Naive B cell (primary cell): ENCODE measurements around the gene ODAD4. TPM values are rescaled to one million over a fixed set of nuclear protein-coding genes. Genes with fewer than 3 reads are reported as not detected.

Experiments
- ATAC-seq, 2 donors: fragments of 150-1000 bp; cut with Tn5 transposase; 2 replicates each; pipeline ENCODE4 v1.10.0; 2021; ENCODE audit warnings: low read depth in 2 of 2, mild to moderate bottlenecking in 2 of 2, moderate library complexity in 2 of 2
- DNase-seq: peaks from one replicate; pipeline ENCODE4 v3.0.0; 2022
- H3K27ac Mint-ChIP-seq, 6 donors: one replicate each; pipeline ENCODE4 v1.8.0; 2020 to 2022; ENCODE audit warnings: mild to moderate bottlenecking in 6 of 6, mixed read lengths in 6 of 6, moderate library complexity in 5 of 6, inconsistent platforms in 2 of 6
- H3K27me3 Mint-ChIP-seq, 3 donors: one replicate each; pipeline ENCODE4 v1.8.0; 2021 to 2022; ENCODE audit warnings: mixed read lengths in 3 of 3, mild to moderate bottlenecking in 1 of 3
- H3K36me3 Mint-ChIP-seq, 2 donors: one replicate each; pipeline ENCODE4 v1.8.0; 2020 to 2022; ENCODE audit warnings: mixed read lengths in 2 of 2, inconsistent platforms in 1 of 2, mild to moderate bottlenecking in 1 of 2
- H3K4me1 Mint-ChIP-seq, 3 donors: one replicate each; pipeline ENCODE4 v1.8.0; 2020 to 2022; ENCODE audit warnings: mixed read lengths in 3 of 3, inconsistent platforms in 1 of 3, mild to moderate bottlenecking in 1 of 3, moderate library complexity in 1 of 3
- H3K4me3 Mint-ChIP-seq, 8 donors: one replicate each; pipeline ENCODE4 v1.8.0; 2020 to 2022; ENCODE audit warnings: mild to moderate bottlenecking in 8 of 8, mixed read lengths in 8 of 8, moderate library complexity in 8 of 8, inconsistent platforms in 2 of 8
- H3K9me3 Mint-ChIP-seq, 7 donors: one replicate each; pipeline ENCODE4 v1.8.0; 2020 to 2022; ENCODE audit warnings: mixed read lengths in 7 of 7, mild to moderate bottlenecking in 5 of 7, inconsistent platforms in 2 of 7, moderate library complexity in 1 of 7
- polyA plus RNA-seq, 6 donors: library from polyadenylated mRNA; unstranded; fragments of 300-500 nt; fragmentation: Illumina TruSeq; gene quantifications; one replicate each; pipeline ENCODE4 v1.2.3, GENCODE V29; 2021; ENCODE audit warnings: low read depth in 6 of 6

The ODAD4 gene, protein sequence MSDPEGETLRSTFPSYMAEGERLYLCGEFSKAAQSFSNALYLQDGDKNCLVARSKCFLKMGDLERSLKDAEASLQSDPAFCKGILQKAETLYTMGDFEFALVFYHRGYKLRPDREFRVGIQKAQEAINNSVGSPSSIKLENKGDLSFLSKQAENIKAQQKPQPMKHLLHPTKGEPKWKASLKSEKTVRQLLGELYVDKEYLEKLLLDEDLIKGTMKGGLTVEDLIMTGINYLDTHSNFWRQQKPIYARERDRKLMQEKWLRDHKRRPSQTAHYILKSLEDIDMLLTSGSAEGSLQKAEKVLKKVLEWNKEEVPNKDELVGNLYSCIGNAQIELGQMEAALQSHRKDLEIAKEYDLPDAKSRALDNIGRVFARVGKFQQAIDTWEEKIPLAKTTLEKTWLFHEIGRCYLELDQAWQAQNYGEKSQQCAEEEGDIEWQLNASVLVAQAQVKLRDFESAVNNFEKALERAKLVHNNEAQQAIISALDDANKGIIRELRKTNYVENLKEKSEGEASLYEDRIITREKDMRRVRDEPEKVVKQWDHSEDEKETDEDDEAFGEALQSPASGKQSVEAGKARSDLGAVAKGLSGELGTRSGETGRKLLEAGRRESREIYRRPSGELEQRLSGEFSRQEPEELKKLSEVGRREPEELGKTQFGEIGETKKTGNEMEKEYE
- polyA plus RNA-seq = under 1 TPM in 4 of 6 donors, not detected in 2; 0.17 to 0.60 (median 0.37) TPM

DNA sequence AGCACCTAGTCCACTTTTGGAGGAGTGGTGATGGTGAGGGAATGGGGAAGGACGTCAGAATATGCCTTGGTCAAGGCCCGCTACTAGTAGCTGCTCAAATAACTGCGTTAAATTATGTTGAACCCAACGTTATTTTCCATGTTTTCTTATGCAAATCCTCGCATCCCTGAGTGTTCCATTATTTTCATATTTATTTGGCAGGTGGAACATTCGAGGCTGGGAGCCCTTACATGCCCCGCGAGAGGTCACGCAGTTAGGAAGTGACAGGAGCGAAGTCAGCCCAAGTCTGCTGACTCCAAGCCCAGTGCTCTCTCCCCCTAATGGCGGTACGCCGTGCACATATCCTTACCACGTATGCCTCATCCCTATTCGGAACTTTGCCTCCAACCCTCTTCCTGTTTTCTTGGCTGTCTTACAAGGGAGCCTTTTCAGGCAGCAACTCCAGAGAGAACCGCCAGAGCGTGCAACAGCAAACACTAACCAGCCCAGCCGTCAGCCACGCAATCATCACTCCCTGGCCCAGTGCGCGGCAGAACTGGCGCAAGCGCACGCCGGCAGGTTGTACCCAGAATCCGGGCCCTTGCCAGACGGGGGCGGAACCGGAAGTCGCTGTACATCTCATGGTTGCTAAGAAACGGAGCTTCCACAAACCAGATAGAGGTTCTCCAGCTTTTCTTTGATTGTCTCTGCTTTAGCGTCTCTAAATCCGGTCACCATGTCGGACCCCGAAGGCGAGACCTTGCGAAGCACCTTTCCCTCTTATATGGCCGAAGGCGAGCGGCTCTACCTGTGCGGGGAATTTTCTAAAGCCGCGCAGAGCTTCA, at the start of gene ODAD4:
TSS of gene ODAD4 (plus strand) at position 609 of the 824 bp plus-strand sequence. CDS start at position 716, 107 bp downstream.
- Mint-ChIP-seq H3K4me3 (peak within 1 kb of the TSS; percentile 88 to 99 (median 96)), H3K27ac (peak within 1 kb of the TSS; percentile 90 to 100 (median 98)), H3K4me1 (peaks cover 20 to 44% (median 30%) of the 10 kb centered on the region in 3 donors), H3K9me3 (no peaks in the 10 kb centered on the region), H3K27me3 (no peaks in the 10 kb centered on the region), H3K36me3 (no peaks in the 10 kb centered on the region)
- ATAC-seq (peak; percentile 98), DNase-seq (peak; percentile 94)

DNA sequence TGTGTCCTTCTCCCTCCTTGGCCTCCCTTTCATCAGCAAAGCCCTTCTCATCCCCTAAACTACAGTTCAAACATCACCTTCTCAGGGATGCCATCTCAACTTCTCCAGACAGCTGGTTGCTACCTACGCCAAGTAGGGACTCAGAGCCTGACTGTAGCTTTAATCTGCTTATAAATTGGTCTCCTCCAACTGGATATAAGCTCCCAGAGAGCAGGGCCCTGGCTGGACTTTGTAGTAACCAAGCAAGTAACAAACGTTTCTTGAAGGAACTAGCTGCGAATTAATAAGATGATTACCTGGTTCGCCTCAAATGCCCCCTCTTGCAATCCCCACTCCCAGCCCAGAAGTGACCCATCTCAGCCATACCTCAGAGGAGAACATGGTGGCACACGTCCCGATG, 47.7 kb upstream of the ODAD4 start:
- Mint-ChIP-seq H3K36me3 (peaks cover 14 to 18% of the 10 kb centered on the region in 2 donors), H3K4me3 (no peak overlapping the region), H3K27ac (peak overlapping the region in 2 of 6 donors; percentile 65 to 78), H3K4me1 (peaks cover 0 to 6% (median 6%) of the 10 kb centered on the region in 3 donors), H3K9me3 (no peaks in the 10 kb centered on the region), H3K27me3 (no peaks in the 10 kb centered on the region)
- ATAC-seq (no peak), DNase-seq (no peak)

GRCh38 chr17:41885733-41886132, 44.7 kb upstream of the ODAD4 start:
- DNase-seq (no peak), ATAC-seq (no peak)
- Mint-ChIP-seq H3K4me3 (no peak overlapping the region), H3K27me3 (no peaks in the 10 kb centered on the region), H3K36me3 (peaks cover 14 to 21% of the 10 kb centered on the region in 2 donors), H3K27ac (no peak overlapping the region), H3K9me3 (no peaks in the 10 kb centered on the region), H3K4me1 (peaks cover 0 to 6% (median 6%) of the 10 kb centered on the region in 3 donors)

DNA sequence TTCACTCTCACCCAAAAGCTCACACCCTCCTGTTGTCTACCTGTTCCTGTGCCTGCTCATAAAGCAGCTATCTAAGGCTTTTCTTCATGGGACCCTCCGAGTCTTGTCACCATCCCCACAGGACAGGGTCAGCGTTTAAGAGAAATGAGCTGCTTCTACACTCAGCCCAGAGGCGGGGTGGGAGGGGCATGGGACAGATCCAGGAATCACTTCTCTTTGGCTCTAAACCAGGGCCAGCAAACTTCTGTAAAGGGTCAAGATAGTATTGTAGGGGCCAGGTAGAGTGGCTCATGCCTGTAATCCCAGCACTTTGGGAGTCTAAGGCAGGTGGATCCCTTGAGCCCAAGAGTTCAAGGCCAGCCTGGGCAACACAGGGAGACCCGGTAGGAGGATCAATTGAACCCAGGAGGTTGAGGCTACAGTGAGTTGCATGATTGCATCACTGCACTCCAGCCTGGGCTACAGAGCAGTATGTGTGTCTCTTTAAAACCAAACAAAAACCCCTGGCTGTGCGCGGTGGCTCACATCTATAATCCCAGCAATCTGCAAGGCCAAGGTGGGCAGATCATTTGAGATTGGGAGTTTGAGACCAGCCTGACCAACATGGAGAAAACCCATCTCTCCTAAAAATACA, 42.0 kb upstream of the ODAD4 start:
- DNase-seq (no peak), ATAC-seq (no peak)
- Mint-ChIP-seq H3K4me3 (no peak overlapping the region), H3K27ac (no peak overlapping the region), H3K4me1 (peaks cover 0 to 2% (median 0%) of the 10 kb centered on the region in 3 donors), H3K9me3 (no peaks in the 10 kb centered on the region), H3K27me3 (no peaks in the 10 kb centered on the region), H3K36me3 (peaks cover 7 to 15% of the 10 kb centered on the region in 2 donors)

DNA sequence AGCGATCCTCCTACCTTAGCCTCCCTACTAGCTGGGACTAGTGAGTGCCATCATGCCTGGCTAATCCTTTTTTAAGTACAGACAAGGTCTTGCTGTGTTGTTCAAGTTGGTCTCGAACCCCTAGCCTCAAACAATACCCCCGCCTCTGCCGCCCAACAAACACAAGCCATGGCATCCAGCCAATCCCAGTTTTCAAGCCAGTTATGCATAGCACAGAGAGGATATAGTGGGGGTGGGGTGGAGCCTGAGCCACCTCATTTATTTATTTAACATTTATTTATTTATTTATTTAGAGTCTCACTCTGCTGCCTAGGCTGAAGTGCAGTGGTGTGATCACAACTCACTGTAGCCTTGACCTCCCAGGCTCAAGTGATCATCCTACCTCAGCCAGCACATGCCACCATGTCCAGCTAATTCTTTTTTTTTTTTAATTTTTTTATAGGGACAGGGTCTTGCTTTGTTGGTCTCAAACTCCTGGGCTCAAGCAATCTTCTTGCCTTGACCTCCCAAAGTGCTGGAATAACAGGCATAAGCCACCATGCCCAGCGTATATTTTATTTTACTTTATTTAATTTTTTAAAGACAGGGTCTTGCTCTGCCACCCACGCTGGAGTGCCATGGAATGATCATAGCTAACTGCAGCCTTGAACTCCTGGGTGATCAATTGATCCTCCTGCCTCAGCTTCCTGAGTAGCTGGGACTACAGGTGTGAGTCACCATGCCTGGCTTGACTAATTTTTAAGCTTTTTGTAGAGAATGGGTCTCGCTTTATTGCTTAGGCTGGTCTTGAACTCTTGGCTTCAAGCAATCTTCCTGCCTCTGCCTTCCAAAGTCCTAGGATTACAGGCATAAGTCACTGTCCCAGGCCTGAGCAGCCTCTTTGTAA, 39.0 kb upstream of the ODAD4 start:
- Mint-ChIP-seq H3K27me3 (no peaks in the 10 kb centered on the region), H3K27ac (peak overlapping the region in 1 of 6 donors; percentile 81), H3K9me3 (no peaks in the 10 kb centered on the region)

DNA sequence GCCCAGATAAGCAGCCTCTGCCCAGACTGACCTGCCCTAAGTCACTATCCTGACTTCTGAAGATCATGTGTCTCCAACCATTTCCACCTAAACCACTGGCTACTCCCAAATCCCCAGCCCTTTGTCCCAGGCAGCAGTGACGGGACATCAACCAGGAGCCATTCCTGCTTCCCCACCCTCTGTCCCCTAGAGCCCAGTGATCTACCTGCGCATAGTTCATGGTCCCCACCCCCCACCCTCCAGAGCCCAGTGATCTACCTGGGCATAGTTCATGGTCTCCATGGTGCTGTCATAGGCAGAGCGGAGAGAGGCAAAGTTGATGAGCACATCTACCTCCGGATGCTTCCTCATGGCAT, 38.4 kb upstream of the ODAD4 start:
- H3K4me3 Mint-ChIP-seq = no peak overlapping the region
- ATAC-seq (no peak), DNase-seq (no peak)
- H3K36me3 Mint-ChIP-seq = peaks cover 16 to 19% of the 10 kb centered on the region in 2 donors
- H3K9me3 Mint-ChIP-seq = no peaks in the 10 kb centered on the region
- no peaks in the 10 kb centered on the region for H3K27me3 Mint-ChIP-seq
- no peak overlapping the region for H3K27ac Mint-ChIP-seq
- peaks cover 0 to 6% (median 4%) of the 10 kb centered on the region in 3 donors for H3K4me1 Mint-ChIP-seq

More for the DNA sequence above, 39.0 kb upstream of the ODAD4 start:
- ATAC-seq = no peak
- Mint-ChIP-seq H3K4me3 (no peak overlapping the region), H3K4me1 (peaks cover 0 to 6% (median 3%) of the 10 kb centered on the region in 3 donors), H3K36me3 (peaks cover 10 to 19% of the 10 kb centered on the region in 2 donors)
- DNase-seq = no peak

DNA sequence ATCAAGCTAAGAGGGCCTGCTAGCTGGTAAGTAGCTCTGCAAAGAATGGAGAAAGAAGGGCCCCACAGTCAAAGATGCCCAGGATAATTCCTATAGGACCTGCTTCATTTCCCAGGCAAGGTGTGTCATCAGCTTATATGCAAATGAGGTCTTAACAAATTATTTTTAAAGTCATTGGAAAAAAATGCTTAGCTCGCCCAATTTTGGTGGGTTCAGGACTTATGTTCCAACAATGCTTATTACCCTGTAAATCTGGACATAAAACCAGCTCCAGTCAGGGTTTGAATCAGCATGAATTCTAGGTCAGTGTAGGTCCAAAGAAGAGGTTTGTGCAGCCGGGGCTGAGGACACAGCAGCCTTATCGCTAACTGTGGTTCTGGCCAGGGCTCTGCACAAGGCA, 37.0 kb upstream of the ODAD4 start:
- H3K27me3 Mint-ChIP-seq = no peaks in the 10 kb centered on the region
- DNase-seq = no peak
- H3K4me3 Mint-ChIP-seq = no peak overlapping the region
- peaks cover 20 to 21% of the 10 kb centered on the region in 2 donors for H3K36me3 Mint-ChIP-seq
- H3K27ac Mint-ChIP-seq = peak overlapping the region in 1 of 6 donors; percentile 69
- H3K4me1 Mint-ChIP-seq = peaks cover 0 to 6% (median 4%) of the 10 kb centered on the region in 3 donors
- no peak for ATAC-seq
- no peaks in the 10 kb centered on the region for H3K9me3 Mint-ChIP-seq

DNA sequence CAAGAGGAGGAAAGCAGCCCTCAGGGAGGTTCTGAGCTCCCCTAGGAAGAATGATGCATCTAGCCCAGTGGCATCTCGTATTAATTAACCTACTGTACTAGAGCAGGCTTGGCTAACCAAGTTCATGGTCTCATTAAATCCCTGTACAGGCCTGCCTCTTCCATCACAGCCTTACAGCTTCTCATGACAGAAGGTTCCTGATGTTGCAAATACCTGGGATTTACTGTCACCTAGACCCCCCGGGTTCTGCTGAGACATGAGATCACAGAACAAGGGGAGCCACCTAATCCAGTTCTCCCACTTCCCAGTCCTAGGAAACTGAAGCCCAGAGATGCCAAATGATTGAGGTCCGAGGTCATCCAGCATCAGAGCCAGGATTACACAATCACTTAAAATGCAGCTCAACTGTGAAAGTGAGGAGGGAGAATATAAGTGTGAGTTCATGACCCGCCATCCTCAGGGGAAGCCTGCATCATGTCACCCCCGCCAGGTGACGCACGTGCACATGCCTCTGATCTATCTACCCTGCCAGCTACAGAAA, 35.6 kb upstream of the ODAD4 start:
- ATAC-seq = no peak
- Mint-ChIP-seq H3K4me1 (peaks cover 0 to 10% (median 4%) of the 10 kb centered on the region in 3 donors), H3K27me3 (no peaks in the 10 kb centered on the region), H3K36me3 (peaks cover 26 to 27% of the 10 kb centered on the region in 2 donors), H3K27ac (peak overlapping the region in 1 of 6 donors; percentile 42), H3K9me3 (no peaks in the 10 kb centered on the region), H3K4me3 (no peak overlapping the region)
- DNase-seq = no peak

GRCh38 chr17:41895617-41896016, 34.8 kb upstream of the ODAD4 start:
- H3K36me3 Mint-ChIP-seq = peaks cover 26 to 28% of the 10 kb centered on the region in 2 donors
- H3K27ac Mint-ChIP-seq = peak overlapping the region in 4 of 6 donors; percentile 17 to 51 (median 48)
- no peaks in the 10 kb centered on the region for H3K9me3 Mint-ChIP-seq
- DNase-seq (no peak), ATAC-seq (no peak)
- H3K4me3 Mint-ChIP-seq = peak overlapping the region in 2 of 8 donors; percentile 37 to 44
- no peaks in the 10 kb centered on the region for H3K27me3 Mint-ChIP-seq
- H3K4me1 Mint-ChIP-seq = peaks cover 0 to 10% (median 4%) of the 10 kb centered on the region in 3 donors

- Mint-ChIP-seq H3K9me3 (no peaks in the 10 kb centered on the region), H3K4me3 (no peak overlapping the region), H3K27me3 (no peaks in the 10 kb centered on the region), H3K27ac (peak overlapping the region in 2 of 6 donors; percentile 38 to 46), H3K36me3 (peaks cover 30 to 39% of the 10 kb centered on the region in 2 donors), H3K4me1 (peaks cover 0 to 10% (median 4%) of the 10 kb centered on the region in 3 donors)
- DNase-seq (no peak), ATAC-seq (no peak)
These were observed 33.7 kb upstream of the ODAD4 start for GRCh38 chr17:41896726-41897125.

GRCh38 chr17:41901646-41902045, 28.8 kb upstream of the ODAD4 start:
- peaks cover 0 to 6% (median 0%) of the 10 kb centered on the region in 3 donors for H3K4me1 Mint-ChIP-seq
- ATAC-seq (no peak), DNase-seq (no peak)
- no peak overlapping the region for H3K27ac Mint-ChIP-seq
- no peak overlapping the region for H3K4me3 Mint-ChIP-seq
- peaks cover 14 to 29% of the 10 kb centered on the region in 2 donors for H3K36me3 Mint-ChIP-seq
- no peaks in the 10 kb centered on the region for H3K27me3 Mint-ChIP-seq
- no peaks in the 10 kb centered on the region for H3K9me3 Mint-ChIP-seq
